ENCODE results near the gene TSPAN11. TPM values are rescaled to one million over a fixed set of nuclear protein-coding genes. Genes with fewer than 3 reads are reported as not detected.

Gene TSPAN11
- total and polyA plus RNA-seq, 9 donors: 0.33 to 2.8 (median 1.5) TPM

DNA sequence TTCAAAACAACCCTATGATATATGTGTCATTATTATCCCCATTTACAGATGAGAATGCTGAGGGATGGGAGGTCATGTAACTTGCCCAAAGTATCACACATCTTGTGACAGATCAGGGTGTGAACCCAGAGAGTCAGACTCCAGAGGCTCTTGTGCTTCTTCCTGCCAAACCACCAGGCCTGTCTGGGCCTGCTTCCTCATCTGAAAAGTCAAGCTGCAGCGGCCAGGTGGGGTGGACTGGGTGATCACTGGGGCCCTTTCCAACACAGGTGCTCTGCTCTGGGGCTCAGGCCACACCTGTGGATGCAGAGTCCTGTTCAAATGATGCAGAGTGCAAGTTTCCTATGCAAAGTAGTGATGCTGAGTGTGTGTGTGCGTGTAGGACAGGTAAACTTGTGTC is 26.7 kb downstream of the TSPAN11 start:
- Histone ChIP-seq H3K36me3 (no peaks in the 10 kb centered on the region), H3K4me3 (no peak overlapping the region), H3K27me3 (no peaks in the 10 kb centered on the region), H3K9me3 (no peaks in the 10 kb centered on the region), H3K4me1 (ENCODE audit: insufficient read depth) (no peaks in the 10 kb centered on the region), H3K27ac (no peak overlapping the region)
- intact Hi-C loops (cut with DNase I): no loop called here
- DNase-seq: no peak
- TF ChIP-seq, protein P1, sequence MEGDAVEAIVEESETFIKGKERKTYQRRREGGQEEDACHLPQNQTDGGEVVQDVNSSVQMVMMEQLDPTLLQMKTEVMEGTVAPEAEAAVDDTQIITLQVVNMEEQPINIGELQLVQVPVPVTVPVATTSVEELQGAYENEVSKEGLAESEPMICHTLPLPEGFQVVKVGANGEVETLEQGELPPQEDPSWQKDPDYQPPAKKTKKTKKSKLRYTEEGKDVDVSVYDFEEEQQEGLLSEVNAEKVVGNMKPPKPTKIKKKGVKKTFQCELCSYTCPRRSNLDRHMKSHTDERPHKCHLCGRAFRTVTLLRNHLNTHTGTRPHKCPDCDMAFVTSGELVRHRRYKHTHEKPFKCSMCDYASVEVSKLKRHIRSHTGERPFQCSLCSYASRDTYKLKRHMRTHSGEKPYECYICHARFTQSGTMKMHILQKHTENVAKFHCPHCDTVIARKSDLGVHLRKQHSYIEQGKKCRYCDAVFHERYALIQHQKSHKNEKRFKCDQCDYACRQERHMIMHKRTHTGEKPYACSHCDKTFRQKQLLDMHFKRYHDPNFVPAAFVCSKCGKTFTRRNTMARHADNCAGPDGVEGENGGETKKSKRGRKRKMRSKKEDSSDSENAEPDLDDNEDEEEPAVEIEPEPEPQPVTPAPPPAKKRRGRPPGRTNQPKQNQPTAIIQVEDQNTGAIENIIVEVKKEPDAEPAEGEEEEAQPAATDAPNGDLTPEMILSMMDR (IDR thresholded peaks at IDR 0.05): no peak
- TF ChIP-seq EP300 (IDR thresholded peaks at IDR 0.05): no peak
- WGBS, 3 donors: 91 to 94% (median 92%) methylated on average over 2 of the region's 2 CpGs

DNA sequence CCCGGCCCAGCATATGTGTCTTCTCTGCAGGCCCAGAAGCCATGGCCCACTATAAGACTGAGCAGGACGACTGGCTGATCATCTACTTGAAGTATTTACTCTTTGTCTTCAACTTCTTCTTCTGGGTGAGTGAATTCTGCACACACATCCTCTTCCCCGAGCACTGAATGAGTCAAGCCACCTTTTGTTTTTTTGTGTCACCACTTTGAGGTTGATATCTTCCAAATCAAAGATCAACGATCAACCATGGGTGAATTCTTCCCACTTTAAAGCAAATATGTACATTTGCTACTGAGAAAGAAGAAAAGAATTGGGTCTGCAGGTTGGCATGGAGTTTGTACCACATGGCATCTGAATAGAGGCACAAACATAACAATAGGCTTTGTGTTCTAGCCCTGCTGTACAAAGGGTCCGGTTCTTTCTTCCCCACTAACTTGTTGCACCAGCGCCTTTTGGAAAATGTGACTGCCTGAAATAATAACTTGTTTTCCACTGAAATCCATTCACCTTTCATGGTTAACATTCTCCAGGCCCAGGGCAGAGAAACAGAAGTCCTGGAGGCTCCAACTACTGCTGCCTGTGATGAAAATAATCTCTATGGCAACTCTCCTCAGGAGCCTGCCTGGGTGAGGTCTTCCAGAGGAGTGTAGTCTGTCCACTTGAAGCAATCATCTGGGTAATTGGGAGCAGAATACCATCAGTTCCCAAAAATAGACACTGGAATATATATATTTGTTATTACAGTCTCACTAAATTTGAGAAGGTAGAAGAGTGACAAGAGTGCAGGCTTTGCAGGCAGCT is 27.6 kb downstream of the TSPAN11 start:
- Histone ChIP-seq H3K4me1 (ENCODE audit: insufficient read depth) (no peaks in the 10 kb centered on the region), H3K27me3 (no peaks in the 10 kb centered on the region), H3K36me3 (no peaks in the 10 kb centered on the region), H3K4me3 (no peak overlapping the region), H3K9me3 (no peaks in the 10 kb centered on the region), H3K27ac (no peak overlapping the region)
- intact Hi-C loops (cut with DNase I): no loop called here
- DNase-seq: no peak
- TF ChIP-seq EP300 (IDR thresholded peaks at IDR 0.05) (no peak), POLR2A (IDR thresholded peaks at IDR 0.05) (no peak)
- TF ChIP-seq, protein P1 (IDR thresholded peaks at IDR 0.05): no peak
- WGBS, 3 donors: 84 to 91% (median 90%) methylated on average over 6 of the region's 6 CpGs

DNA sequence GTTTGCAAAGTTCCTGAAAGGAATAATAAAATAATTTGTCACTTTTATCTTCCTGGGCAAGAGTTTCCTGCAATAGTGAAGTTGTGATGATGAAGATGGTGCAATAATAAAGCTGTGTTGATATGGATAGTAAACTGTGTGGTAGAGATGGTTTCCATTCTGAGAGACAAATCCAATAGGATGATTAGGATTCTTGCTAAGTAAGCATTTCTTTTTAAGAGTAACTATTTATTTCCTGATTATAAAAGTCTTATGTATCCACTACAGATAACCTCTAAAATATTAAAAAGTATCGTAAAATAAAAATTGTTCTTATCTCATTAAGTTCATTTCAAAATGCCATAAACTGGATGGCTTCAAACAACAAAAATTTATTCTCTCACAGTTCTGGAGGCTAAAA is 28.7 kb downstream of the TSPAN11 start:
- Histone ChIP-seq H3K36me3 (no peaks in the 10 kb centered on the region), H3K27me3 (no peaks in the 10 kb centered on the region), H3K4me3 (no peak overlapping the region), H3K27ac (no peak overlapping the region), H3K9me3 (no peaks in the 10 kb centered on the region), H3K4me1 (ENCODE audit: insufficient read depth) (no peaks in the 10 kb centered on the region)
- TF ChIP-seq, protein P1 (IDR thresholded peaks at IDR 0.05): no peak
- TF ChIP-seq POLR2A (IDR thresholded peaks at IDR 0.05) (no peak), EP300 (IDR thresholded peaks at IDR 0.05) (no peak)
- DNase-seq: no peak
- WGBS, 3 donors: 91 to 96% (median 94%) methylated on average over 1 of the region's 1 CpG
- intact Hi-C loops (cut with DNase I): no loop called here

DNA sequence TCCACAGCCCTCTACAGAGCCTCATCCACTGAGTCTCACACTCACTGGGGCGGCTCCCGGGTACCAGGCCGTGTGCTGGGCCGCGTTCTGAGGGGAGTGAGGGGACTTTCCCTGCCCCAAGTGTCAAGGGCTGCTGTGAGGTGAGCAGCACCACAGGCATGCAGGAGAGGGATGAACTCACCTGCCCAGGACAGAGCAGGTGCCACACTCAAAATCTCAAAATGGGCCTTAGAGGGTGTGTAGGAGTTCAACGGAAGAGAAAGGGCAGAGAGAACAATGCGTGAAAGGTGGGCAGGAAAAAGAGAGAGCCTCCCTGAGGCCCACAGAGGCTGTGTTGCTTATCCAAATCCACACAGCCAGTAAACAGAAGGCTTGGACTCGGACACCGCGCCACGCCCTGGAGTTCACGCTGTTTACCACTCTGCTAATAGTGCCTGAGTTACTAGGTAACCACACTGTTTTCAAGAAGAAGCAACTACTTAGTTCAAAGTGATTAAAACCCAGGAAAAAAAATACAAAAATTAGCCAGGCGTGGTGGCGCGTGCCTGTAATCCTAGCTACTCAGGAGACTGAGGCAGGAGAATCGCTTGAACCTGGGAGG is 32.7 kb downstream of the TSPAN11 start:
- intact Hi-C loops (cut with DNase I): no loop called here
- H3K9me3 ChIP-seq: no peaks in the 10 kb centered on the region
- WGBS, 3 donors: 90 to 93% (median 91%) methylated on average over 16 of the region's 16 CpGs
- TF ChIP-seq POLR2A (IDR thresholded peaks at IDR 0.05): no peak
- TF ChIP-seq EP300 (IDR thresholded peaks at IDR 0.05): no peak
- TF ChIP-seq, protein P1 (IDR thresholded peaks at IDR 0.05): no peak
- H3K36me3 ChIP-seq: no peaks in the 10 kb centered on the region
- H3K27me3 ChIP-seq: no peaks in the 10 kb centered on the region
- no peak for DNase-seq
- H3K4me3 ChIP-seq: no peak overlapping the region
- H3K27ac ChIP-seq: no peak overlapping the region
- no peaks in the 10 kb centered on the region for H3K4me1 ChIP-seq (ENCODE audit: insufficient read depth)

Measured in ovary (tissue), 9 donors.